HK-2 (cell line): Measurements from ENCODE around the gene FBXO3.
A peak's percentile ranks its signal among the peaks of the same experiment; 100 is the strongest.

ENCODE experiments used
- DNase-seq: peaks from one replicate; pipeline ENCODE4 v3.0.0-alpha.2; 2018; ENCODE audit not compliant: unreplicated experiment

The FBXO3 gene

GRCh38 chr11:33772870-33773269 lies 1.4 kb downstream of the FBXO3 start:
- no peak for DNase-seq

- DNase-seq = peak; percentile 27
Observed at GRCh38 chr11:33772300-33772699, 2.0 kb downstream of the FBXO3 start.

GRCh38 chr11:33770236-33770635 lies 4.1 kb downstream of the FBXO3 start:
- no peak for DNase-seq

- DNase-seq = no peak
Observed at GRCh38 chr11:33769542-33769941, 4.8 kb downstream of the FBXO3 start.

- no peak for DNase-seq
Observed at GRCh38 chr11:33767624-33768023, 6.7 kb downstream of the FBXO3 start.

GRCh38 chr11:33766085-33766484 lies 8.2 kb downstream of the FBXO3 start:
- DNase-seq = no peak

GRCh38 chr11:33761471-33761870 lies 12.8 kb downstream of the FBXO3 start:
- DNase-seq = no peak

GRCh38 chr11:33753304-33753967 lies 20.9 kb downstream of the FBXO3 start:
- no peak for DNase-seq

- no peak for DNase-seq
Observed at GRCh38 chr11:33751878-33752277, 22.4 kb downstream of the FBXO3 start.

- no peak for DNase-seq
Observed at GRCh38 chr11:33747979-33748378, 26.3 kb downstream of the FBXO3 start.

- no peak for DNase-seq
Observed at GRCh38 chr11:33743291-33743690, 31.0 kb downstream of the FBXO3 start.

- DNase-seq = no peak
Observed at GRCh38 chr11:33742249-33742851, 32.0 kb downstream of the FBXO3 start.

GRCh38 chr11:33741806-33742205 lies 32.5 kb downstream of the FBXO3 start:
- no peak for DNase-seq

- DNase-seq = no peak
Observed at GRCh38 chr11:33737362-33737821, 36.9 kb downstream of the FBXO3 start.

GRCh38 chr11:33736148-33736812 lies 38.0 kb downstream of the FBXO3 start, which contains the start of gene CD59:
CD59 (minus strand) TSS chr11:33736423; CDS start chr11:33722445, 13,978 bp downstream.
- peak; percentile 91 for DNase-seq

GRCh38 chr11:33735271-33736147 lies 38.8 kb downstream of the FBXO3 start:
- DNase-seq = peak; percentile 29

- DNase-seq = no peak
Observed at GRCh38 chr11:33734441-33735270, 39.7 kb downstream of the FBXO3 start.

- no peak for DNase-seq
Observed at GRCh38 chr11:33733980-33734379, 40.3 kb downstream of the FBXO3 start.

- DNase-seq = no peak
Observed at GRCh38 chr11:33731723-33732531, 42.4 kb downstream of the FBXO3 start.

- DNase-seq = no peak
Observed at GRCh38 chr11:33730716-33731115, 43.6 kb downstream of the FBXO3 start.
